WTC11 (cell line): ENCODE measurements around the gene NT5C1A. TPM values are rescaled to one million over a fixed set of nuclear protein-coding genes. Genes with fewer than 3 reads are reported as not detected.

Experiments used
- ATAC-seq: fragments of 200-7000 bp; cut with Tn5 transposase; 2 replicates; pipeline ENCODE4 v1.10.0; 2021; ENCODE audit warnings: mild to moderate bottlenecking, moderate library complexity
- CTCF ChIA-PET: fragments of 300-600 bp; sonication (Branson Sonifier 250); formaldehyde crosslinking; loops from one replicate; lab custom pipeline; 2021; ENCODE audit warnings: antibody characterized with exemption; lab: Charles Lee
- POLR2A ChIA-PET: fragments of 350-600 bp; sonication (Branson Sonifier 250); formaldehyde crosslinking; loops from one replicate; lab custom pipeline; 2021; ENCODE audit warnings: antibody characterized with exemption; lab: Charles Lee
- DNase-seq: peaks from one replicate; pipeline ENCODE4 v3.0.0; 2021; ENCODE audit warnings: low spot score
- H3K27ac Mint-ChIP-seq: 2 replicates; pipeline ENCODE4 v1.8.0; 2021; ENCODE audit warnings: mixed read lengths
- H3K27me3 Mint-ChIP-seq: 2 replicates; pipeline ENCODE4 v1.8.0; 2021; ENCODE audit warnings: low read depth, mild to moderate bottlenecking, moderate library complexity, mixed read lengths
- H3K36me3 Mint-ChIP-seq: 2 replicates; pipeline ENCODE4 v1.8.0; 2021; ENCODE audit warnings: mixed read lengths
- H3K4me1 Mint-ChIP-seq: 2 replicates; pipeline ENCODE4 v1.8.0; 2022; ENCODE audit warnings: mixed read lengths
- H3K4me3 Mint-ChIP-seq: 2 replicates; pipeline ENCODE4 v1.8.0; 2021; ENCODE audit warnings: mild to moderate bottlenecking, moderate library complexity, mixed read lengths
- H3K9me3 Mint-ChIP-seq: 2 replicates; pipeline ENCODE4 v1.8.0; 2021; ENCODE audit warnings: mixed read lengths
- CDX4 ChIP-seq: fragments of 250-450 bp; sonication (Bioruptor Pico); IDR thresholded peaks from 2 replicates; pipeline ENCODE4 v1.9.0; 2021; ENCODE audit warnings: moderate library complexity, mild to moderate bottlenecking, inconsistent platforms, borderline replicate concordance
- EMX1 ChIP-seq: fragments of 250-450 bp; sonication (Bioruptor Pico); IDR thresholded peaks from 2 replicates; pipeline ENCODE4 v1.8.0; 2021; ENCODE audit warnings: mild to moderate bottlenecking
- ESRRA ChIP-seq: sonication (generic); formaldehyde crosslinking; IDR thresholded peaks from 2 replicates; pipeline ENCODE4 v1.8.1; 2022; ENCODE audit warnings: mild to moderate bottlenecking, missing genetic modification reagents, borderline replicate concordance
- FOXP1 ChIP-seq: sonication (generic); formaldehyde crosslinking; IDR thresholded peaks from 2 replicates; pipeline ENCODE4 v1.8.0; 2022; ENCODE audit warnings: missing genetic modification reagents, mild to moderate bottlenecking, moderate library complexity, borderline replicate concordance
- ZNF138 ChIP-seq: sonication (generic); formaldehyde crosslinking; conservative IDR thresholded peaks from 2 replicates; pipeline ENCODE4 v1.8.1; 2022; ENCODE audit warnings: mild to moderate bottlenecking, moderate library complexity, missing genetic modification reagents
- ZNF396 ChIP-seq: fragments of 250-450 bp; sonication (Bioruptor Pico); IDR thresholded peaks from 2 replicates; pipeline ENCODE4 v1.8.0; 2021; ENCODE audit warnings: mild to moderate bottlenecking, moderate library complexity, borderline replicate concordance
- total RNA-seq: library from RNA; stranded (reverse); gene quantifications from 3 replicates; pipeline ENCODE4 v1.2.3, GENCODE V29; 2021
- TF ChIP-seq, protein P1 (sequence below): sonication (generic); formaldehyde crosslinking; IDR thresholded peaks from 2 replicates; pipeline ENCODE4 v1.8.0; 2023; ENCODE audit warnings: mild to moderate bottlenecking, missing genetic modification reagents
- TF ChIP-seq, protein P2 (sequence below): fragments of 200-600 bp; IDR thresholded peaks from 2 replicates; pipeline ENCODE4 v1.8.0; 2022; ENCODE audit warnings: antibody characterized with exemption
- TF ChIP-seq, protein P3 (sequence below): sonication (generic); formaldehyde crosslinking; IDR thresholded peaks from 2 replicates; pipeline ENCODE4 v1.8.1; 2022; ENCODE audit warnings: missing genetic modification reagents, borderline replicate concordance
- TF ChIP-seq, protein P4 (sequence below): sonication (generic); formaldehyde crosslinking; IDR thresholded peaks from 2 replicates; pipeline ENCODE4 v1.8.0; 2022; ENCODE audit warnings: mild to moderate bottlenecking, missing genetic modification reagents

The NT5C1A gene
- total RNA-seq, 1 experiment from 2014 or later, result not detected

- no peaks in the 10 kb centered on the region for H3K9me3 Mint-ChIP-seq
- DNase-seq (no peak), ATAC-seq (no peak)
- ChIA-PET CTCF (interaction anchor here (0.7 to 5.9 kb wide), 3 partner anchors 17 to 64 kb away, joined by 3 to 86 read pairs (median 3); partner anchors contain the start of gene NT5C1A), POLR2A (no interaction called here)
- TF ChIP-seq EMX1 (CRISPR knock-in tag) (no peak), FOXP1 (CRISPR knock-in tag) (no peak)
- no peak overlapping the region for H3K4me3 Mint-ChIP-seq
- H3K36me3 Mint-ChIP-seq, result no peaks in the 10 kb centered on the region
- H3K27me3 Mint-ChIP-seq, result peaks cover 82% of the 10 kb centered on the region
- H3K4me1 Mint-ChIP-seq, result peaks cover 5% of the 10 kb centered on the region
- H3K27ac Mint-ChIP-seq, result no peak overlapping the region
These were observed 16.2 kb downstream of the NT5C1A start for GRCh38 chr1:39655578-39656268.

GRCh38 chr1:39654291-39654690 is 17.6 kb downstream of the NT5C1A start:
- ChIA-PET CTCF (interaction anchor here (0.6 to 5.9 kb wide), 16 partner anchors 9 to 163 kb away, joined by 3 to 86 read pairs (median 5); partner anchors contain the start of genes BMP8A, HEYL, HPCAL4 and NT5C1A), POLR2A (interaction anchor here (1.2 to 1.4 kb wide), 2 partner anchors 44 to 48 kb away, joined by 4 to 6 read pairs; no protein-coding TSS in a partner anchor)
- no peak for TF ChIP-seq CDX4 (CRISPR knock-in tag)
- TF ChIP-seq, protein P1, sequence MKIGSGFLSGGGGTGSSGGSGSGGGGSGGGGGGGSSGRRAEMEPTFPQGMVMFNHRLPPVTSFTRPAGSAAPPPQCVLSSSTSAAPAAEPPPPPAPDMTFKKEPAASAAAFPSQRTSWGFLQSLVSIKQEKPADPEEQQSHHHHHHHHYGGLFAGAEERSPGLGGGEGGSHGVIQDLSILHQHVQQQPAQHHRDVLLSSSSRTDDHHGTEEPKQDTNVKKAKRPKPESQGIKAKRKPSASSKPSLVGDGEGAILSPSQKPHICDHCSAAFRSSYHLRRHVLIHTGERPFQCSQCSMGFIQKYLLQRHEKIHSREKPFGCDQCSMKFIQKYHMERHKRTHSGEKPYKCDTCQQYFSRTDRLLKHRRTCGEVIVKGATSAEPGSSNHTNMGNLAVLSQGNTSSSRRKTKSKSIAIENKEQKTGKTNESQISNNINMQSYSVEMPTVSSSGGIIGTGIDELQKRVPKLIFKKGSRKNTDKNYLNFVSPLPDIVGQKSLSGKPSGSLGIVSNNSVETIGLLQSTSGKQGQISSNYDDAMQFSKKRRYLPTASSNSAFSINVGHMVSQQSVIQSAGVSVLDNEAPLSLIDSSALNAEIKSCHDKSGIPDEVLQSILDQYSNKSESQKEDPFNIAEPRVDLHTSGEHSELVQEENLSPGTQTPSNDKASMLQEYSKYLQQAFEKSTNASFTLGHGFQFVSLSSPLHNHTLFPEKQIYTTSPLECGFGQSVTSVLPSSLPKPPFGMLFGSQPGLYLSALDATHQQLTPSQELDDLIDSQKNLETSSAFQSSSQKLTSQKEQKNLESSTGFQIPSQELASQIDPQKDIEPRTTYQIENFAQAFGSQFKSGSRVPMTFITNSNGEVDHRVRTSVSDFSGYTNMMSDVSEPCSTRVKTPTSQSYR (CRISPR knock-in tag), result no peak
- Mint-ChIP-seq H3K27me3 (peaks cover 75% of the 10 kb centered on the region), H3K9me3 (no peaks in the 10 kb centered on the region), H3K27ac (no peak overlapping the region), H3K4me3 (no peak overlapping the region), H3K4me1 (peaks cover 5% of the 10 kb centered on the region), H3K36me3 (no peaks in the 10 kb centered on the region)
- DNase-seq, result no peak
- no peak for ATAC-seq

DNA sequence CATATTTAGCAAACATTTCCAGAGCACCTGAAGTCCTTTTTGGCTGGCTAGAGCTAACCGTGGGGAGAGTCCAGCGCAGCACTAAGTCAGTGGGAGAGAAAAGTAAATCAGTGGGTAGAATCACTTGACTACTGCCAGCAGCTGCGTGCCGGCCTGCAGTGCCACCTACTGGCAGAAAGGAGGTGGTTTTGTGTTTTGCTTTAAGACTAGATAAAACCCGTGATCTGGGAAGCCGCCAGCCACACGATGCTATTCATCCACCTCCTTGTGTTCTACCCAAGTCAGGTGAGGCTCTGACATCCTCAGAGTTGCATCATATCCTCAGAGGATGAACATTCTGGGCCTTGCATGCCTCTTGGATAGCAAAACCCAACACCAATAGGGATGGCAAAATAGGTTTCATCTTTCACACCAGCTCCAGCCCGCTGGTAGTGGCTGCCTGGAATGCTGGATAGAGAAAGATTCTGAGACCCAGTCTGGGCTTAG is 18.3 kb downstream of the NT5C1A start:
- Mint-ChIP-seq H3K4me3 (no peak overlapping the region), H3K27me3 (peaks cover 71% of the 10 kb centered on the region), H3K9me3 (no peaks in the 10 kb centered on the region), H3K36me3 (no peaks in the 10 kb centered on the region), H3K27ac (no peak overlapping the region), H3K4me1 (peaks cover 5% of the 10 kb centered on the region)
- TF ChIP-seq, protein P2, sequence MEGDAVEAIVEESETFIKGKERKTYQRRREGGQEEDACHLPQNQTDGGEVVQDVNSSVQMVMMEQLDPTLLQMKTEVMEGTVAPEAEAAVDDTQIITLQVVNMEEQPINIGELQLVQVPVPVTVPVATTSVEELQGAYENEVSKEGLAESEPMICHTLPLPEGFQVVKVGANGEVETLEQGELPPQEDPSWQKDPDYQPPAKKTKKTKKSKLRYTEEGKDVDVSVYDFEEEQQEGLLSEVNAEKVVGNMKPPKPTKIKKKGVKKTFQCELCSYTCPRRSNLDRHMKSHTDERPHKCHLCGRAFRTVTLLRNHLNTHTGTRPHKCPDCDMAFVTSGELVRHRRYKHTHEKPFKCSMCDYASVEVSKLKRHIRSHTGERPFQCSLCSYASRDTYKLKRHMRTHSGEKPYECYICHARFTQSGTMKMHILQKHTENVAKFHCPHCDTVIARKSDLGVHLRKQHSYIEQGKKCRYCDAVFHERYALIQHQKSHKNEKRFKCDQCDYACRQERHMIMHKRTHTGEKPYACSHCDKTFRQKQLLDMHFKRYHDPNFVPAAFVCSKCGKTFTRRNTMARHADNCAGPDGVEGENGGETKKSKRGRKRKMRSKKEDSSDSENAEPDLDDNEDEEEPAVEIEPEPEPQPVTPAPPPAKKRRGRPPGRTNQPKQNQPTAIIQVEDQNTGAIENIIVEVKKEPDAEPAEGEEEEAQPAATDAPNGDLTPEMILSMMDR, result peak; percentile 67
- no peak for TF ChIP-seq ZNF138 (CRISPR knock-in tag)
- TF ChIP-seq, protein P3, sequence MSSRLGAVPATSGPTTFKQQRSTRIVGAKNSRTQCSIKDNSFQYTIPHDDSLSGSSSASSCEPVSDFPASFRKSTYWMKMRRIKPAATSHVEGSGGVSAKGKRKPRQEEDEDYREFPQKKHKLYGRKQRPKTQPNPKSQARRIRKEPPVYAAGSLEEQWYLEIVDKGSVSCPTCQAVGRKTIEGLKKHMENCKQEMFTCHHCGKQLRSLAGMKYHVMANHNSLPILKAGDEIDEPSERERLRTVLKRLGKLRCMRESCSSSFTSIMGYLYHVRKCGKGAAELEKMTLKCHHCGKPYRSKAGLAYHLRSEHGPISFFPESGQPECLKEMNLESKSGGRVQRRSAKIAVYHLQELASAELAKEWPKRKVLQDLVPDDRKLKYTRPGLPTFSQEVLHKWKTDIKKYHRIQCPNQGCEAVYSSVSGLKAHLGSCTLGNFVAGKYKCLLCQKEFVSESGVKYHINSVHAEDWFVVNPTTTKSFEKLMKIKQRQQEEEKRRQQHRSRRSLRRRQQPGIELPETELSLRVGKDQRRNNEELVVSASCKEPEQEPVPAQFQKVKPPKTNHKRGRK, result no peak
- TF ChIP-seq, protein P4, sequence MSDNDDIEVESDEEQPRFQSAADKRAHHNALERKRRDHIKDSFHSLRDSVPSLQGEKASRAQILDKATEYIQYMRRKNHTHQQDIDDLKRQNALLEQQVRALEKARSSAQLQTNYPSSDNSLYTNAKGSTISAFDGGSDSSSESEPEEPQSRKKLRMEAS, result peak; percentile 62; the same call in 1 of the 2 replicates
- no peak for TF ChIP-seq ESRRA
- no peak for TF ChIP-seq ZNF396 (CRISPR knock-in tag)
- peak; percentile 83 for DNase-seq
- CTCF ChIA-PET, result interaction anchor here (0.6 to 5.9 kb wide), 19 partner anchors 10 to 162 kb away, joined by 3 to 86 read pairs (median 5); partner anchors contain the start of genes BMP8A, HEYL, HPCAL4 and NT5C1A
- peak; percentile 64 for ATAC-seq
- POLR2A ChIA-PET, result interaction anchor here (1.2 to 1.4 kb wide), 2 partner anchors 43 to 47 kb away, joined by 4 to 6 read pairs; no protein-coding TSS in a partner anchor
